Measurements from ENCODE around the gene PFDN1. TPM values are rescaled to one million over a fixed set of nuclear protein-coding genes. Genes with fewer than 3 reads are reported as not detected.

The PFDN1 gene
- total RNA-seq, 4 donors from 2014 or later, result 58.7 to 91.7 (median 76.2) TPM

- H3K9me3 ChIP-seq, result no peaks in the 10 kb centered on the region
- H3K4me3 ChIP-seq, result no peak overlapping the region
- H3K4me1 ChIP-seq, result no peaks in the 10 kb centered on the region
- no peak overlapping the region for H3K27ac ChIP-seq
- WGBS, result 92% methylated on average over 3 of the region's 3 CpGs
- H3K27me3 ChIP-seq, result no peaks in the 10 kb centered on the region
- no peak for DNase-seq (ENCODE audit: low spot score in 2 of 2)
- peaks cover 7% of the 10 kb centered on the region for H3K36me3 ChIP-seq
- TF ChIP-seq POLR2AphosphoS5 (IDR thresholded peaks at IDR 0.05) (no peak), POLR2A (IDR thresholded peaks at IDR 0.05) (no peak), EP300 (IDR thresholded peaks at IDR 0.05) (no peak), CTCF (IDR thresholded peaks at IDR 0.05) (no peak)
These were observed 18.9 kb downstream of the PFDN1 start for GRCh38 chr5:140284013-140284412.

- H3K27ac ChIP-seq, result no peak overlapping the region
- no peaks in the 10 kb centered on the region for H3K27me3 ChIP-seq
- whole genome bisulfite sequencing, result 94% methylated on average over 2 of the region's 2 CpGs
- DNase-seq (ENCODE audit: low spot score in 2 of 2), result no peak
- TF ChIP-seq EP300 (IDR thresholded peaks at IDR 0.05) (no peak), CTCF (IDR thresholded peaks at IDR 0.05) (no peak), POLR2A (IDR thresholded peaks at IDR 0.05) (no peak), POLR2AphosphoS5 (IDR thresholded peaks at IDR 0.05) (no peak)
- no peaks in the 10 kb centered on the region for H3K4me1 ChIP-seq
- peaks cover 13% of the 10 kb centered on the region for H3K36me3 ChIP-seq
- peaks cover 4% of the 10 kb centered on the region for H3K9me3 ChIP-seq
- no peak overlapping the region for H3K4me3 ChIP-seq
These were observed 20.6 kb downstream of the PFDN1 start for GRCh38 chr5:140282266-140282665.

GRCh38 chr5:140275837-140276236, 27.1 kb downstream of the PFDN1 start:
- Histone ChIP-seq H3K36me3 (peaks cover 13% of the 10 kb centered on the region), H3K4me3 (no peak overlapping the region), H3K4me1 (peaks cover 6% of the 10 kb centered on the region), H3K27ac (no peak overlapping the region), H3K9me3 (peaks cover 4% of the 10 kb centered on the region), H3K27me3 (no peaks in the 10 kb centered on the region)
- DNase-seq (ENCODE audit: low spot score in 2 of 2), result no peak
- TF ChIP-seq POLR2A (IDR thresholded peaks at IDR 0.05), result no peak
- no peak for TF ChIP-seq EP300 (IDR thresholded peaks at IDR 0.05)
- TF ChIP-seq CTCF (IDR thresholded peaks at IDR 0.05), result no peak
- TF ChIP-seq POLR2AphosphoS5 (IDR thresholded peaks at IDR 0.05), result no peak

- 69% methylated on average over 6 of the region's 6 CpGs for WGBS
- peaks cover 4% of the 10 kb centered on the region for H3K9me3 ChIP-seq
- H3K4me1 ChIP-seq, result peaks cover 6% of the 10 kb centered on the region
- no peaks in the 10 kb centered on the region for H3K27me3 ChIP-seq
- no peak for DNase-seq (ENCODE audit: low spot score in 2 of 2)
- H3K27ac ChIP-seq, result no peak overlapping the region
- peaks cover 6% of the 10 kb centered on the region for H3K36me3 ChIP-seq
- H3K4me3 ChIP-seq, result no peak overlapping the region
- TF ChIP-seq POLR2A (IDR thresholded peaks at IDR 0.05) (no peak), CTCF (IDR thresholded peaks at IDR 0.05) (no peak), POLR2AphosphoS5 (IDR thresholded peaks at IDR 0.05) (no peak), EP300 (IDR thresholded peaks at IDR 0.05) (no peak)
These were observed 29.5 kb downstream of the PFDN1 start for GRCh38 chr5:140273401-140273877.

GRCh38 chr5:140270008-140270407, 32.9 kb downstream of the PFDN1 start:
- Histone ChIP-seq H3K9me3 (no peaks in the 10 kb centered on the region), H3K4me1 (peaks cover 6% of the 10 kb centered on the region), H3K4me3 (no peak overlapping the region), H3K27me3 (no peaks in the 10 kb centered on the region), H3K36me3 (peaks cover 5% of the 10 kb centered on the region), H3K27ac (no peak overlapping the region)
- DNase-seq (ENCODE audit: low spot score in 2 of 2), result no peak
- no peak for TF ChIP-seq POLR2AphosphoS5 (IDR thresholded peaks at IDR 0.05)
- no peak for TF ChIP-seq EP300 (IDR thresholded peaks at IDR 0.05)
- no peak for TF ChIP-seq POLR2A (IDR thresholded peaks at IDR 0.05)
- no peak for TF ChIP-seq CTCF (IDR thresholded peaks at IDR 0.05)

Measured in suprapubic skin (tissue), 4 donors.